Heart left ventricle (tissue), 16 donors: ENCODE results near the gene A3GALT2. TPM values are rescaled to one million over a fixed set of nuclear protein-coding genes. Genes with fewer than 3 reads are reported as not detected.

Source experiments
- ATAC-seq, 4 donors: fragments of 200-7000 bp; cut with Tn5 transposase; one replicate each; pipeline ENCODE4 v1.9.1; 2020 to 2022; ENCODE audit warnings: moderate library complexity in 4 of 4, mild to moderate bottlenecking in 3 of 4, moderate number of reproducible peaks in 1 of 4
- DNase-seq, 5 donors: peaks; one replicate each; pipeline ENCODE4 v3.0.0-alpha.2; 2020
- H3K27ac ChIP-seq, 12 donors: fragments of 200-600 bp; sonication (generic) in 4 of 12; one replicate each; pipeline versions ENCODE4 v1.5.0 to v1.8.0; 2016 to 2022; ENCODE audit warnings: mild to moderate bottlenecking in 2 of 12
- H3K27me3 ChIP-seq, 9 donors: fragments of 200-600 bp; sonication (generic) in 2 of 9; one replicate each; pipeline versions ENCODE4 v1.5.1 to v1.8.0; 2016 to 2022; ENCODE audit warnings: mild to moderate bottlenecking in 3 of 9
- H3K36me3 ChIP-seq, 9 donors: fragments of 200-600 bp; sonication (generic) in 2 of 9; one replicate each; pipeline versions ENCODE4 v1.5.0 to v1.8.0; 2018 to 2022; ENCODE audit warnings: mild to moderate bottlenecking in 2 of 9
- H3K4me1 ChIP-seq, 12 donors: fragments of 200-600 bp; sonication (generic) in 4 of 12; one replicate each; pipeline versions ENCODE4 v1.5.0 to v1.8.0; 2016 to 2022; ENCODE audit warnings: mild to moderate bottlenecking in 3 of 12
- H3K4me3 ChIP-seq, 12 donors: fragments of 200-600 bp; sonication (generic) in 4 of 12; one replicate each; pipeline versions ENCODE4 v1.5.0 to v1.8.0; 2017 to 2022; ENCODE audit warnings: mild to moderate bottlenecking in 9 of 12, moderate library complexity in 4 of 12
- H3K9me3 ChIP-seq, 12 donors: fragments of 200-600 bp; sonication (generic) in 4 of 12; one replicate each; pipeline versions ENCODE4 v1.5.0 to v1.8.0; 2016 to 2022; ENCODE audit warnings: mild to moderate bottlenecking in 1 of 12
- POLR2A ChIP-seq, 2 donors: fragments of 450-650 bp; IDR thresholded peaks; one replicate each; pipeline ENCODE4 v1.6.1; 2017; ENCODE audit warnings: antibody characterized with exemption in 2 of 2, mild to moderate bottlenecking in 2 of 2, moderate library complexity in 2 of 2
- WGBS, 4 donors: extraction: QIAGEN DNeasy Blood & Tissue Kit in 2 of 4; methylation state at CpG; one replicate each; pipeline versions ENCODE4 v1.1.5 to v1.1.7; 2013 to 2018; 5-methylcytosine and 5-hydroxymethylcytosine counted together
- intact Hi-C, 10 donors: fragments of 100-400 bp; cut with DNase I; formaldehyde crosslinking; loops; one replicate each; pipeline versions ENCODE4 v1.11.1 to v1.14.2; 2022
- long read RNA-seq, 3 donors: library from polyadenylated mRNA; unstranded; transcript quantifications; one replicate each; pipeline ENCODE4 v2.0.0, GENCODE V29; 2020 to 2021
- polyA plus RNA-seq, 2 donors: library from polyadenylated mRNA; stranded (reverse); fragments of 200-250 nt; gene quantifications; one replicate each; pipeline ENCODE4 v1.2.3, GENCODE V29; 2013
- total RNA-seq, 9 donors: library from RNA; depleted of rRNA in 2 of 9; stranded (reverse); fragments of >200 nt in 2 of 9; fragmentation: NEBNext Ultra II Directional in 3 of 9; extraction: Animal tissue kit (Norgen Biotek cat#: 25700) in 3 of 9; gene quantifications; one replicate each; pipeline versions ENCODE4 v1.1.0 to v1.2.4, GENCODE V29; 2016 to 2023
- TF ChIP-seq, protein P1 (sequence below), 12 donors: fragments of 200-600 bp; sonication (generic) in 4 of 12; IDR thresholded peaks; one replicate each; pipeline versions ENCODE4 v1.5.0 to v1.8.0; 2018 to 2022; ENCODE audit warnings: antibody characterized with exemption in 12 of 12, mild to moderate bottlenecking in 5 of 12
- donor health status: ischemic (EF 13 %, LVEDD 7.1; RV severe dilation, severe dysfunction).
- donor health status: healthy with polysubstance abuse.
- donor health status: DM: no; HTN: yes; CAD: no.
- donor health status: DM: no; HTN: no; CAD: no.
- donor health status: ischemic (EF 25% LVEDD 6.9; RV normal size, moderate dysfunction).
- donor health status: ischemic (EF 25% LVEDD 5.7; RV mildly dilated, moderate dysfunction).
- donor health status: healthy.
- donor health status: DM: yes; HTN: yes; CAD: no.
- donor health status: ischemic (EF 35%, LVEDD 5.7; RV mildly dilated, moderate dysfunction).
- donor health status: nonischemic (EF 11% LVEDD 7.7; RV severe dilation, severe dysfunction).
- donor health status: DM: yes; HTN: yes; CAD: no.
- donor health status: PGD.
- donor health status: ischemic (EF 29% LVEDD 5.4; RV normal size, mild dysfunction).
- donor health status: nonischemic (EF 23%, LVEDD 6.1; RV moderate dilation, normal function).

A3GALT2 gene
- total RNA-seq (under 1 TPM in 1 of 9 donors, not detected in 8; 0.40 TPM), polyA plus RNA-seq (not detected)
- long read RNA-seq, donor 1 = 0 reads
- long read RNA-seq, donor 2 = 0 reads
- long read RNA-seq, donor 3 = 0 reads

DNA sequence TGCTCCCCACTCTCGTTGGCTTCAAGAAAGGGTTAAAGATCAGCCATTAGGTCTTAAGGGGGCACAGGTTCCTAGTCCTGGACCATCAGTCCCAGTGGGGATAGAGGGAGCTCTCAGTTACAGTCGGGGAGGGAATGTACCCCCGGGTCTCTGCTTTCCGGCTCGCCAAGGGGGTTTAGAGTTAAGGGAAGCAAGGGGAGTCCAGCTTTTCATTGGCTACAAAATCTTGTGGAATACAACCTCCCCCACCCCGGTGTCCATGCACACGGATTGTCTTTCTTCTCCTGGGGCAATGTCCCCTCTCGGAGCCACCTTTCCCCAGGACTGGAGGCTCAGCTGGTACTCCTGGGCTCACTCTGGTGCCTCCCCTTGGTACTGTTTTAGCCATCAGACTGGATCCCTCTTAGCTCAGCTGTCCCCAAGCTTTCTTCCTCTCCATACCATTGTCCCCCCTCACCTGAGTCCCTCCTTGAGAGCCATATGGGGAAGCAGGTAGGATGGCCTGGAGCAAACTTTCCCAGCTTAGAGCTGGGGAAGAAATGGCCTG is at the start of gene A3GALT2:
TSS of gene A3GALT2 (minus strand) at position 480 of the 547 bp plus-strand sequence. CDS start at position 480, 0 bp downstream.
- H3K4me1 ChIP-seq = peaks cover 0 to 26% (median 11%) of the 10 kb centered on the region in 12 donors
- peaks cover 0 to 45% (median 32%) of the 10 kb centered on the region in 9 donors for H3K36me3 ChIP-seq
- H3K9me3 ChIP-seq = no peaks in the 10 kb centered on the region
- 67 to 75% (median 73%) methylated on average over 8 of the region's 8 CpGs for WGBS, 4 donors
- intact Hi-C loops = no loop called here
- peak in 1 of 4 donors; percentile 19 for ATAC-seq
- H3K27me3 ChIP-seq = no peaks in the 10 kb centered on the region
- H3K27ac ChIP-seq = no peak within 1 kb of the TSS
- no peak for DNase-seq
- no peak within 1 kb of the TSS for H3K4me3 ChIP-seq
- no peak for TF ChIP-seq POLR2A (IDR thresholded peaks at IDR 0.05)
- TF ChIP-seq, protein P1, sequence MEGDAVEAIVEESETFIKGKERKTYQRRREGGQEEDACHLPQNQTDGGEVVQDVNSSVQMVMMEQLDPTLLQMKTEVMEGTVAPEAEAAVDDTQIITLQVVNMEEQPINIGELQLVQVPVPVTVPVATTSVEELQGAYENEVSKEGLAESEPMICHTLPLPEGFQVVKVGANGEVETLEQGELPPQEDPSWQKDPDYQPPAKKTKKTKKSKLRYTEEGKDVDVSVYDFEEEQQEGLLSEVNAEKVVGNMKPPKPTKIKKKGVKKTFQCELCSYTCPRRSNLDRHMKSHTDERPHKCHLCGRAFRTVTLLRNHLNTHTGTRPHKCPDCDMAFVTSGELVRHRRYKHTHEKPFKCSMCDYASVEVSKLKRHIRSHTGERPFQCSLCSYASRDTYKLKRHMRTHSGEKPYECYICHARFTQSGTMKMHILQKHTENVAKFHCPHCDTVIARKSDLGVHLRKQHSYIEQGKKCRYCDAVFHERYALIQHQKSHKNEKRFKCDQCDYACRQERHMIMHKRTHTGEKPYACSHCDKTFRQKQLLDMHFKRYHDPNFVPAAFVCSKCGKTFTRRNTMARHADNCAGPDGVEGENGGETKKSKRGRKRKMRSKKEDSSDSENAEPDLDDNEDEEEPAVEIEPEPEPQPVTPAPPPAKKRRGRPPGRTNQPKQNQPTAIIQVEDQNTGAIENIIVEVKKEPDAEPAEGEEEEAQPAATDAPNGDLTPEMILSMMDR (IDR thresholded peaks at IDR 0.05) = no peak

DNA sequence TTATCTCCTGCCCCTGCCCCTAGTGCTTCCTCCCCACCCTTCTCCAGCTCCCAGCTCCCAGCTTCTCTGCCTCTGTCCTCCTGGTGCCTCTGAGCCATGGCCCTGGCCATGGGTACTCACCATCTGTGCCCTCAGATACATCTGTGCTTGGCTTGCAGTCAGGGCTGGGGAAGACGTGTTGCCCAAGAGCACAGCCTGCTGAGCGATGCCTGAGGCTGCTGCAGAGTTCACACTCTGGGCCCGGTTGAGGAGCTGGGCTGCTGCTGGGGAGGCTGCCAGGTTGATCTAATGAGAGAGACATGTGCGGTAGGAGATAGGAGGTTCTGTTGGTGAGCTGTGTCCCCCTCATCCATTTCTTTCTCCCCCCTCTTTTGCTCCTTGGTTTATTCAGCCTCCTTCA is 49.4 kb upstream of the A3GALT2 start:
- peaks cover 4 to 61% (median 37%) of the 10 kb centered on the region in 12 donors for H3K4me1 ChIP-seq
- TF ChIP-seq, protein P1 (IDR thresholded peaks at IDR 0.05) = peak in 1 of 12 donors; percentile 7
- no peak for TF ChIP-seq POLR2A (IDR thresholded peaks at IDR 0.05)
- H3K27me3 ChIP-seq = no peaks in the 10 kb centered on the region
- peaks cover 0 to 31% (median 11%) of the 10 kb centered on the region in 9 donors for H3K36me3 ChIP-seq
- intact Hi-C loops = loop anchor here in 5 of 10 donors (2.0 to 10.0 kb wide), 7 partner anchors 74 to 256 kb away; no protein-coding TSS in a partner anchor
- DNase-seq (peak; percentile 44 to 86 (median 69)), ATAC-seq (peak; percentile 26 to 78 (median 55))
- no peaks in the 10 kb centered on the region for H3K9me3 ChIP-seq
- no peak overlapping the region for H3K4me3 ChIP-seq
- WGBS, 4 donors = 42 to 55% (median 47%) methylated on average over 2 to 4 of the region's 4 CpGs
- H3K27ac ChIP-seq = peak overlapping the region in 10 of 12 donors; percentile 1 to 68 (median 52)

DNA sequence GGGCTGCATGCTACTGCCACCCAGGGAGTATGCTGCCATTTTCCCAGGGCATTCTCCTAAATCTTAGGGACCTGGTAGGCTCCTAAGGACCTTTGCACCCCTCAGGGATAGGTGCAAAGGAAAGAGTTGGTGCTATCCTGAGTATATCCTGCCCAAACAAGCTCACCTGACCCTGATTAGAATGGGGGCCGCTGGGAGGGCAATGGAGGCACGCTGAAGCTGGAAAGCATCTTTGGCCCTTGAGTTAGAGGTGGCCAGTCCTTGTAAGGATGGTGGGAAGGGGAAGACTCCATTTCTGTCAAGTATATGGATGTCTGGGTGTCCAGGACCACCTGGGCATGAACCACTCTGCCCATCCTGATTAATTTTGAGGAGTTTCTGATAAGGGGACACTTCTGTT is 48.9 kb upstream of the A3GALT2 start:
- Histone ChIP-seq H3K27me3 (no peaks in the 10 kb centered on the region), H3K4me3 (no peak overlapping the region), H3K27ac (peak overlapping the region in 8 of 12 donors; percentile 1 to 68 (median 56)), H3K36me3 (peaks cover 0 to 26% (median 11%) of the 10 kb centered on the region in 9 donors), H3K9me3 (no peaks in the 10 kb centered on the region), H3K4me1 (peaks cover 9 to 62% (median 41%) of the 10 kb centered on the region in 12 donors)
- intact Hi-C loops = loop anchor here (2.0 to 10.0 kb wide), 21 partner anchors 35 to 275 kb away; partner anchors contain the start of gene ZSCAN20 (in 3 of the 10)
- no peak for ATAC-seq
- TF ChIP-seq, protein P1 (IDR thresholded peaks at IDR 0.05) = no peak
- no peak for TF ChIP-seq POLR2A (IDR thresholded peaks at IDR 0.05)
- no peak for DNase-seq
- 48 to 94% (median 92%) methylated on average over 2 of the region's 2 CpGs for WGBS, 4 donors

DNA sequence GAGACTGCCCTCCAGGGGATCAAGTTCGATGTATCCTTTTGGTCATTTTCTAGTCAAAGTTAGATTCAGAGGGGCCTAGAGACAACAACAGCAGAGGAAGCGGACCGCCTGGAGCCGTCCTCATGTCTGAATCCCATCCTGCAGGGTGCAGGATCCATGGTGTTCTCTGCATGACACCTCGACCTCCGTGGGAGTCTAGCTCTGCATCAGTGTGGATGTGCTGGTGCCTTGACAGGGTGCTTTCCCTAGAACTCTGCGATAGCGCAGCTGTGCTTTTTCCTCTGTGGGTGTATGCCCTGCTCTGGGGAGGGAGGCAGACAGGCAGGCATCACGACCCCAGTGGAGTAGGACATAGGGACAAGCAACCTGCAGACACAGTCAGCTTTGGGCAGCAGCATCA is 48.2 kb upstream of the A3GALT2 start:
- Histone ChIP-seq H3K9me3 (no peaks in the 10 kb centered on the region), H3K4me1 (peaks cover 9 to 62% (median 41%) of the 10 kb centered on the region in 12 donors), H3K36me3 (peaks cover 0 to 25% (median 11%) of the 10 kb centered on the region in 9 donors), H3K27ac (peak overlapping the region in 1 of 12 donors; percentile 24), H3K4me3 (no peak overlapping the region), H3K27me3 (no peaks in the 10 kb centered on the region)
- no peak for DNase-seq
- TF ChIP-seq, protein P1 (IDR thresholded peaks at IDR 0.05) = no peak
- no peak for TF ChIP-seq POLR2A (IDR thresholded peaks at IDR 0.05)
- 77 to 86% (median 82%) methylated on average over 8 to 9 of the region's 9 CpGs for WGBS, 4 donors
- ATAC-seq = no peak
- intact Hi-C loops = loop anchor here (2.0 to 10.0 kb wide), 18 partner anchors 34 to 274 kb away; partner anchors contain the start of gene ZSCAN20 (in 3 of the 10)
